Femur (tissue), 1 donor: ENCODE measurements around the gene TOMM20.
"Not testable (repeated sequence)": the region's sequence is repeated elsewhere in the genome, so short reads cannot be mapped to it uniquely, and the experiment has no call there.

ENCODE experiments used
- DNase-seq: peaks from one replicate; pipeline ENCODE4 v3.0.0-alpha.2; 2017

Gene TOMM20

GRCh38 chr1:235100194-235100772, 28.4 kb downstream of the TOMM20 start:
- peak; percentile 84 for DNase-seq

GRCh38 chr1:235098991-235099390, 29.6 kb downstream of the TOMM20 start:
- no peak for DNase-seq

GRCh38 chr1:235098547-235098946, 30.1 kb downstream of the TOMM20 start:
- no peak for DNase-seq

- not testable (repeated sequence) for DNase-seq
Observed at GRCh38 chr1:235097501-235097900, 31.1 kb downstream of the TOMM20 start.

- no peak for DNase-seq
Observed at GRCh38 chr1:235095938-235096562, 32.6 kb downstream of the TOMM20 start.

GRCh38 chr1:235093696-235094592, 34.7 kb downstream of the TOMM20 start:
- peak; percentile 84 for DNase-seq

- peak; percentile 72 for DNase-seq
Observed at GRCh38 chr1:235093013-235093695, 35.5 kb downstream of the TOMM20 start.

GRCh38 chr1:235092415-235092814, 36.2 kb downstream of the TOMM20 start:
- not testable (repeated sequence) for DNase-seq

GRCh38 chr1:235092045-235092406, 36.6 kb downstream of the TOMM20 start:
- DNase-seq: not testable (repeated sequence)

GRCh38 chr1:235091319-235092044, 37.2 kb downstream of the TOMM20 start:
- peak; percentile 12 for DNase-seq

GRCh38 chr1:235090406-235091069, 38.1 kb downstream of the TOMM20 start:
- no peak for DNase-seq

- DNase-seq: no peak
Observed at GRCh38 chr1:235088907-235089306, 39.7 kb downstream of the TOMM20 start.

GRCh38 chr1:235088430-235088829, 40.2 kb downstream of the TOMM20 start:
- DNase-seq: no peak

GRCh38 chr1:235087906-235088305, 40.7 kb downstream of the TOMM20 start:
- no peak for DNase-seq

- not testable (repeated sequence) for DNase-seq
Observed at GRCh38 chr1:235085411-235086117, 43.1 kb downstream of the TOMM20 start.

- not testable (repeated sequence) for DNase-seq
Observed at GRCh38 chr1:235080788-235081187, 47.8 kb downstream of the TOMM20 start.

- not testable (repeated sequence) for DNase-seq
Observed at GRCh38 chr1:235080297-235080657, 48.4 kb downstream of the TOMM20 start.

- DNase-seq: peak; percentile 34
Observed at GRCh38 chr1:235079443-235080296, 49.0 kb downstream of the TOMM20 start.

GRCh38 chr1:235078480-235079381, 49.9 kb downstream of the TOMM20 start:
- no peak for DNase-seq
